IPS-18c (cell line): ENCODE measurements around the gene POU3F3.

ENCODE experiments used
- H3K4me3 ChIP-seq: 2 replicates; pipeline ENCODE4 v1.7.0; 2013; ENCODE audit warnings: low read depth, mild to moderate bottlenecking, low read length, moderate library complexity; ENCODE audit not compliant: insufficient read depth
- H3K9me3 ChIP-seq: one replicate; pipeline ENCODE4 v1.6.1; 2013; ENCODE audit warnings: mild to moderate bottlenecking, low read length, moderate library complexity; ENCODE audit not compliant: control insufficient read depth, insufficient read depth

The POU3F3 gene

DNA sequence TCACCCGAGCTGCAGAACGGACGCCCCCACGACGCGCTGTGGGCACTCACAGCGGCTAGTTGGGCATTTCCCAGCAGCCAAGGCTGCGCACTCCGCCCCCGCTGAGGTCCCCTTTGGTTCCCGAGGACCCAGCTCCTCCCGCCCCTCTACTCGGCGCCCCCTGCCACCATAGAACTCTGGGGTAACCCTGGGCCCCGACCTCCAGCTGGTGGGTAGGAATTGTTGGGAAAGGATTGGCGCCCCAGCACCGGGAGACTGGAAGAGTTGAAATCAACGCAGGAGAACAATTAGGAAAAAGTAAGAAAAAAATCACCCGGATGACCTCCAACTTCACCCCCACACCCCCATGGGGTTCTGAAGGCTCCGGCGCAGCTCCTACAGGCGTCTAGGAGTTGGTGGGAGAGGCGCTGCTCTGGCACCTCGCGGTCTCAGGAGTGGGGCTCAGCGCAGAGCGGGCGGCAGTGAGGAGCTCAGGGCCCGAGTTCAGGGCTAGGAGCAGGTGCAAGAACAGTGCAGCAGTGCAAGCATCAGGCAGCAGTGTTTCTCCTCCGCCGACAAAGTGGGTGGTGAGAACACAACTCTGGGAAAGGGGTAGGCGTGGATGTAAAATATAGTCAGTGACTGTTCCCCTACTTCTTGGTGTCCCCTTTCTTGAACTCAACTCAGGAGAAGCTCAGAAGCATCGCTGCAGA is 14.0 kb downstream of the POU3F3 start:
- H3K4me3 ChIP-seq: peak overlapping the region; percentile 41
- H3K9me3 ChIP-seq: peaks cover 2% of the 10 kb centered on the region

DNA sequence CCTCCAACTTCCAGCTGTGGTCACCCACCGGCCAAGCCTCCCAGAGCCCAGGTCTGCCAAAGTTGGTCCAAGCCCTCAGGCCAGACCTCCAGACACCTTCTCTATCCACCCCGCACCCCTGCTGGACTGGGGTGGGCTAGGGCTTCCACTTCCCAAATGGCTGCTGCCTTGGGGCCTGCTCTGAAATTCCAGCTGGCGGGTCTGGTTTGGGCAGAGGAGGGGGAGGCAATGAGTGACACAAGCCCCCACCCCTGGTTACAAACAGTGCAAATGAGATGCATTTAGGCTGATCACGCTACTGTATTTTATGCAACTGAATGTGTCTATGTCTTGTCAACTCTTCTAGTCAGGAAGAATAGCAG is 14.6 kb downstream of the POU3F3 start:
- H3K4me3 ChIP-seq: no peak overlapping the region; the same call in 1 of the 2 replicates

DNA sequence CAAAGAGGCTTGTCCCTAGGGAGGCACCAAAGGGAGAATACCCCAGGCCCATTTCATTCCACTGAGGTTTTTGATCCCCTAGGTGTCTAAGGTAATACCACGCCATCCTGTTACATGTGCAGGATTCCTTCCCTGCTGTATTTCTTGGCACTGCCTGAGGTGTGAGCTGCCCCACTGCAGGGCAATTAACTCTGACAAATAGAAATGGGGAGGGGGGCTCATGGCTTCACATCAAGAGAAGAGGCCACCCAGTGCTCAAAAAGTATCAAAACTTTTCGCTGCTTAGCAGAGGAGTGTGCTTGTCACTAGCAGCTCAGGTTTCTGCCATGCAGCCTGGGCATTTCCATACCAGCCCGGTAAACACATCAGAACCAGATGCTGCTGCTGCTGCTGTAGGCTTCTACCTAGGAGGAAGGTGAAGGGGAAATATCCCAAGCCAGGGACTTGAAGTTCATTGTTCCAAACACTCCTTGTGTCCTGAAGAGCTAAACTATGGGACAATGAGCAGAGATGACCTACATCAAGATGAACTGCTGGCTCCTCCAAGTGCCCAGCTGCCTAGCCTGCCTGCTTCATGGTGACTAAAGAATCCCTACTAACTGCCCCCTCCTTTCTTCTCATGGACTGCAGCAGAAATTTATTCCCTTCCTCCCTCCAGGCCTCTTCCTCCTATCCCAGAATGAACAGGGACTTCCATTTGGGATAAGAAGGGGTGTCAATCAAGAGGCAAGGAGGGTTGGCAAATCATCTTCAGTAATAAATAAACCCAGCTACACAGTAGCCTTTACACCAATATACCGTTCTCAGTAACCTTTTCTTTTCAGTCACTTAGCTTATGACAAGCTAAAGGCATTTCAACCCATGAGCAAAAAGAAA is 16.4 kb downstream of the POU3F3 start:
- Histone ChIP-seq H3K9me3 (peaks cover 2% of the 10 kb centered on the region), H3K4me3 (no peak overlapping the region)

More for the DNA sequence above, 14.6 kb downstream of the POU3F3 start:
- H3K9me3 ChIP-seq: peaks cover 2% of the 10 kb centered on the region

DNA sequence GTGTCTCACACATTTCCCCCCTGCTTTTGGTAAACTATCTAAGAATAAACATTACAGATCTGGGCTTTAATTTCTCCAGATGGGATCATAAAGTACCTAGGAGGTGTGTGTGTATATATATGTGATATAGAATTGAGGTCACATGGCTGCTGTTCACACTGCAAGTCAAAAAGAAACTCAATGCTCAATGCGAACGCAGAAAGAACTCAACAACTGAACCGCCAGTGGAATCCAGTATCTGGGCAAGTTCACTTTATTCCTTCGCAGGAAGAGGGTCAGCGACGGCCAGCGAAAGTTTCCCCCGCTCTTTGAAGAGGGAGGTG is 17.7 kb downstream of the POU3F3 start:
- peak overlapping the region; percentile 70; the same call in 1 of the 2 replicates for H3K4me3 ChIP-seq

DNA sequence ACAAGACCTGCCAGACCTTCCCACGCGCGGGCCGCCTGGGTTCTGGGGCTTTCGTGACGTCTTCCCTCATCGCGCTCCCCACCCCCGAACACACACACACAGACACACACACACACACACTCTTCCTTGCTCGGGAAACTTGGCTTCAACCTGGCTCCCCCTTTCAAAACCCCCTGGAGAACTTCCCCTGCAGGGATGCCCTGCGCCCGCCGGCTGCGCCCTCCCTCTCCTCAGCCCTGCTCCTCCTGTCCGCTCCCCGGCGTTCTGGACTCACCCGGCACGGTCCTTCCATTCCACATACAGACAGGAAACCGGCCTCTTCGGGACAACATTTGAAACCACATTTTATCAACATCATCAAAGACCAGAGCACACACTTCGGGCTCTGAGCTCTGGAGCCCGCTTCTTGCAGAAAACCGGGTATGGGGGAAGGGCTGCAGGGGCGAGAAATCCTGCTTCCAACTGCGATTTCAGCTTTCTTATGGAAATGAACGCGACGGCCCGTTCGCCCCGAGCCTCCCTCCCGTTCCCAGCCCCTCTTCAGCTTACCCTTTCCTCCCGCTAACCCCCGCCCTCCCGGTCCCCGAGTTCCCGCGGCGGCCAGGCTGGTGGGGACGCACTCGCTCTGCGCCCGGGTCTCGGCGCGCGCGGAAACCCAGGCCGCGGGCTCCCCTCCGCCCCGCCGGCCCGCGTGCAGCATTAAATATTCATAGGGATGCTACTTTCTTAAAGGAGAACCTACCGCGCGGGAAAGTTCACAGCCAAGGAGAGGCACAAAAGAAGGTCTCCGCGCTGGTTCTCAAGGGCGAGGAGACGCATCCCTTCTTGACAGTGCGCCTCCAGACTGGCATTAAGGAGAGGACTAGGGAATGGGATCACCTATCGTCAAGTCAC is 18.3 kb downstream of the POU3F3 start:
- H3K4me3 ChIP-seq: peak overlapping the region; percentile 70
- H3K9me3 ChIP-seq: peaks cover 2% of the 10 kb centered on the region

More for the DNA sequence above, 17.7 kb downstream of the POU3F3 start:
- peaks cover 2% of the 10 kb centered on the region for H3K9me3 ChIP-seq

DNA sequence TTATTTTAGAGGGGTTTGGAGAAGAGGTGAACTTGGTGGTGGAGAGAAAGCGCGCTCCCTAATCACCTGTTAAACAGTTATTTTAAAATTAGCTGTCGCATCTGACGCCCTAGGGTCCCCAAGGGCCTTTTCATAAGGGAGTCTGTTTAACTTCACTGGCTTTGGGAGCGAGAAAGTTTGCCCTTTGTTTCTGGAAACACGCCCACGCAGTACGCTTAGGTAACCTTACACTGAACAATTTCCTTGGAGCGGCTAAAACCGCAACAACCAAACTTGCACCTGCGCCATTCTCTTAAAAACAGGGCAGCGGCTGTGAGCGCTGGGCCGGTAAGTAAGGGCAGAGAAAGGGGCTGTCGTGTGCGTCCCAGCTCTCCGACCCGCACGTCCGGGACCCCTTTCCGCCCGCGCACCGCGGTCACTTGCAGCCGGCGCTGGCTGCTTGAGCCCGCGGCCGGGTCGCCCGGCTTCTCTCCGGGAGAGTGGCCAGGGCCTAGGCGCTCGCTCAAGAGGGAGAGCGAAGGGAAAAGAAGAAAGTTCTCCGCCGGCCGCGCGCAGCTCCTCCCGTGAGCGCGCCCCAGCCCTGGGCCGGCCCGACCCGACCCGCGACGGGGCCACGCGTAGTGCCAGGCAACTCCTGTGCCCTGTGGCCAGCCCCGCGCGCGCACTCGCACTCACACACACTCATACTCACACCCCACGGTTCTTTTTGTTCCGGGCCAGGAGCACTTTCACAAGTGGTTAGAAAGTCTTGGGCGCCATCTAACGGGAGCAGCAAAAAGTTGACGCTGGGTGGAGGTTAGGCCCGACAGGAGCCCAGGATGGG is 19.2 kb downstream of the POU3F3 start:
- peak overlapping the region; percentile 70 for H3K4me3 ChIP-seq

DNA sequence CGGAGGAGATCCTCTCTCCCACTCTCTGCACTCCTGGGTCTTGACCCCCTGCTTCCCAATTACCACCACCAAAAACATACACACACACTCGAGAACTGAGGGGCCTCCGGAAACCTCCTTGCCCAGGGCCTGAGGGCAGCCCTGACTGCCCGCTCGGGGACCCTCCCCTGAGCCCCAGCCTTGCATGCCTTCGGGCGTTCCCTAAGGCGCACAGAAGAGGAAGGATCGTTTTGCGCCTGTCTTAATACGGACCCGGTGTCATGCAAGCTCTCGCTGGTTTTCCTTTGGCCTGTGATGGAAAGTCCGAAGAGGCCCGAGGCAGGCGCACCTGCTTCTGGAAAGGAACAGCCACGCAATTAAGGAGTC is 19.8 kb downstream of the POU3F3 start:
- peak overlapping the region; percentile 70 for H3K4me3 ChIP-seq
- peaks cover 2% of the 10 kb centered on the region for H3K9me3 ChIP-seq

More for the DNA sequence above, 19.2 kb downstream of the POU3F3 start:
- peaks cover 2% of the 10 kb centered on the region for H3K9me3 ChIP-seq

DNA sequence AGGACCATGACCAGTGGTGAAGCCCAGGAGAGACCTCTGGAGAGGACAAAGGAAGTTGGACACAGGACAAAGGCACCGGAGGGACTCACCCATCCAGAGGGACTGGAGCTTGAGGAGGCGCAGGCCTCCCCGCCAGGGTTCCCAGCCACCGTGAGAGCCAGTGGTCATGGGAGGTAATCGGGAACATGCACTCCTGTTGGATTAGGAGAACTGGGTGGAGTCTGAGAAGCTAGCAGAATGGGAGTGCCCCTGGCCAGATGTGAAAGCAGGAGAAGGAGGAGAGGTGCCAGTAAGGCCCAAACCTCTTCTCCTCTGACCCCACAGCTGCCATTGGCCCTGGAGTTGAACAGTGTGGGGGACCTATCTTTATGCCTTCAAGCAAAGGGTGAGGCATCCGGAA is 20.3 kb downstream of the POU3F3 start:
- H3K4me3 ChIP-seq: no peak overlapping the region

DNA sequence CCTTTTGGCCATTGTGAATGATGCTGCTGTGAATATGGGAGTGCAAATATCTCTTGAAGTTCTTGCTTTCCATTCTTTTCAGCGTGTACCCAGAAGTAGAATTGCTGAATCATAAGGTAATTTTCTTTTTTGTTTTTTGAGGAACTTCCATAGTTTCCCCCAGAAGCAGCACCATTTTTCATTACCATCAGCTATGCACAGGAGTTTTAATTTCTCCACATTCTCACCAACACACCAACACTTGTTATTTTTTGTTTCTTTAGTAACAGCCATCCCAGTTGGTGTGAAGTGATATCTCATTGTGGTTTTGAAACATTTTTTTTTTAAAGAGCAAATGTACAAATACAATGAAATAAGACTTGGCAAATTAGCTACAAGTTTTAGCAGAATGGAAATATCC is 21.3 kb downstream of the POU3F3 start:
- H3K4me3 ChIP-seq: no peak overlapping the region
- H3K9me3 ChIP-seq: peaks cover 2% of the 10 kb centered on the region

More for the DNA sequence above, 20.3 kb downstream of the POU3F3 start:
- peaks cover 2% of the 10 kb centered on the region for H3K9me3 ChIP-seq

DNA sequence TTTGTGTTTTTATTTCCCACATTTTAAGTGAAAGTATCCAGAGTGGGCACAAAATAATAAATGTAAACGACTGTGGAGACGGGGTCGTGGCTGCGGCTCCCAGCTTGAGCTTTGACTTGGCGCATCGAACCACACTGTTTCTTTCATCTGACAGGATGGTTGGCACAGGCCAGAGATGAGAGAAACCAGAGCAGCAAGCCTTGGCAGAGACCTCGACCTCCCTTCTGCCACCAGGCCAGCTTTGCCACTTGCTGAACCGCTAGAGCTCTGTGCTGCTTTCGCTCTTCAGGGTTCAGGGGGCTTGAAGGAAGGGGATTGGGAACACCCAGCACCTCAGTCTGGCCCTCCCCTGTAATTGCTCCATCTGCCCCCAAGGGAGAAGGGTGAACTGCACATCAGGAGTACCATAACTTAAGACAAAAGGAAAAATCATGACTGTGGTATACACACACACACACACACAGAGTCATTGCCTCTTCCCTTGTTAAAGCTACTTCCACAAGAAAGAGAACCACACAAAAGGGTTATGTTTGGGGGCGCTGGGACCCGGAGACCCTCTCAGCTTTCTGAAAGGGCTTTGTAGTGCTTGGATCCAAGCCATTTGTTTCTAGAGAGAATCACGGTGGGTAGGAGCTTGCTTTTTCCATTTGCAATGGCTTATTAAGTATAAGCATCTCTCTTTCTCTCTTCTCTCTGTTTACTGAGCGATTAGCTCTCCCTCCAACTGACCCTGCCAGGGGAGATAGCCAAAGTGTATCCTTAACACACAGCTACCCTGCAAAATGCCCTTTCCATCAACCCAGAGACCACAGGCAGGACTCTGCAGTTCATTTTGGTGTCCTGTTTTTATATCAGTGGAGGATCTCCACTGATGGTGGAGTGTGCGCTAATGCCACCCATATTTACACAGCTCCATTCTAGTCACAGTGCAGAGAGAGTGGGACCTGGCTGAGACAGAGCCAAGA is 23.0 kb downstream of the POU3F3 start:
- Histone ChIP-seq H3K9me3 (peaks cover 5% of the 10 kb centered on the region), H3K4me3 (no peak overlapping the region)

DNA sequence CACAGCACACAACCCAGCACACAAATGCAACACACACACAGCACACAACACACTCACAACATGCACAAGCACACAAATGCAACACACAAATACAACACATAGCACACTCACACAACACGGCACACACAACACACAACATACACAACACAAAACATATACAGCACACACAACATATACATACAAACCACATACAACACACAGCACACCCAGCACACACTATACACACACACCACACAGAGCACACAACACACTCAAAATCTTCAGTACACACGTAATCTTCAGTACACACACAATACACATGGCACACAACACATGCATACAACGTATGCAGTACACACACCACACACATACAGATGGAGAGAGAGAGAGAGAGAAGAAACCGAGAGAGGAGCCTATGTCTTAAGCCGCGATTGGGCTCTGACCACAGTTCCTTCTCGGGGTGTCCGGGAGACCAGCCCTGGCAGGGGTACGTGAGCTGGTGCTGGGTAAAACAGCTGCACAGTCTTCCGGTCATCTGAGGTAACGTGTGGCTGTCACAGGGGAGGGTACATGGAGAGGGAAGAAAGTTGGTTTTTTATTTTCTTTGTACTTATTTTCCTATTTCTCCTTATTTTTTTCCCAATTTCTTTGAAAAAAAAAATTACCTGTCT is 25.1 kb downstream of the POU3F3 start:
- Histone ChIP-seq H3K9me3 (peaks cover 3% of the 10 kb centered on the region), H3K4me3 (no peak overlapping the region)

DNA sequence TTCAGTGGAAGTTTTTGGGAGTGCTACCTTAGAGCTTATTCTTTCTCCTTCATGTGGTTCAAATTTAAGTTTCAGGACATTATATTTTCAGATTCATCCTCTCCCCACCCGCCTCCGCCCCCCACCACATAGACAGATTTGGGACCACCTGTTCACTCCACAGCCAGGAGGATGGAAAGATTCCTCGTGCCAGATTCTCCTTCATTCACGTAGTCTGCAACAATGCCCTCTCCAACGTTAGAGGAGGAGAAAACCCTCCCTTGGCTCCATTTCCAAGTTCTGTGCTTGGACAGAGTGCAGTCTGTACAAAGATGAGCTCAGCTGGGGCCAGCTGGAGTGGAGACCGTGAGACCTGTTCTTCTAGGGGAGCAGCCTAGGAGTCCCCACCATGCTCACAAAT is 26.2 kb downstream of the POU3F3 start:
- H3K4me3 ChIP-seq: no peak overlapping the region
- peaks cover 3% of the 10 kb centered on the region for H3K9me3 ChIP-seq

DNA sequence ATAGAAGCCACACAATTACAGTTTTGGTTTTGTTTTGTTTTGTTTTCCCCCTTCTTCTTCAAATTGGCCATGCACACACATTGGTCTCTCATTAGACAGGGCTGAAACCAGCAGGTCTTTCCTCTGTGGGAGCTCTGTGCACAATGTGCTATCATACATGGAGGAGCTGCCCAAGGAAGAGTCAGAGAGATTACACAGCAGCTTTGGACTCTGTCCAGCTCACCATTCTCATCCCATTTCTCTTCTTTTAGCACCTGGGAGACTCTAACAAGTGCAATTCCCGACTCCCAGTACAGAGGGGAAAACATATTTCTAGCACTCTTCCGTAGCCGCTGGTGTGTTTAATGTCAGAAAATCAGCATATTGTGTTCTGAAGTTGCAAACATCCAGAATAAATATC is 29.4 kb downstream of the POU3F3 start:
- H3K9me3 ChIP-seq: peaks cover 3% of the 10 kb centered on the region

DNA sequence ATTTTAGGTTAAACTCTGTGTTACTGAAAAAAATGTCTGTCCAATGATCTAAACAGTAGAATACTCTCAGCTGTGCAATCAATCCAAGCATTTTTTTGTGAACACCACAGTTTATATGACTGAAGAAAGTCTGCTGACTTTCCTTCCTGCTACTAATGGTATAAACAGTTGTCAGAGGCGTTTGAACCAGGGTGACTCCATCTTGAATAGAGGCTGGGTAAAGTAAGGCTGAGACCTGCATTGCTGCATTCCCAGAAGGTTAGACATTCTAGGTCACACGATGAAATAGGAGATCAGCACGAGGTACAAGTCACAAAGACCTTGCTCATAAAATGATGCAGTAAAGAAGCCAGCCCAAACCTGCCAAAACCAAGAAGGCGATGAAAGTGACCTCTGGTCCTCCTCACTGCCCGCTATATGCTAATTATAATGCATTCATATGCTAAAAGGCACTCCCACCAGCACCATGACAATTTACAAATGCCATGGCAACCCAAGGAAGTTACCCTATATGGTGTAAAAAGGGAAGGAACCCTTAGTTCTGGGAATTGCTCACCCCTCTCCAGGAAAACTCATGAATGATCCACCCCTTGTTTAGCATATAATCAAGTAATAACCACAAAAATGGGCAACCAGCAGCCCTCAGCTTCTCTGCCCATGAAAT is 31.3 kb downstream of the POU3F3 start:
- no peak overlapping the region for H3K4me3 ChIP-seq

More for the DNA sequence above, 29.4 kb downstream of the POU3F3 start:
- no peak overlapping the region for H3K4me3 ChIP-seq

DNA sequence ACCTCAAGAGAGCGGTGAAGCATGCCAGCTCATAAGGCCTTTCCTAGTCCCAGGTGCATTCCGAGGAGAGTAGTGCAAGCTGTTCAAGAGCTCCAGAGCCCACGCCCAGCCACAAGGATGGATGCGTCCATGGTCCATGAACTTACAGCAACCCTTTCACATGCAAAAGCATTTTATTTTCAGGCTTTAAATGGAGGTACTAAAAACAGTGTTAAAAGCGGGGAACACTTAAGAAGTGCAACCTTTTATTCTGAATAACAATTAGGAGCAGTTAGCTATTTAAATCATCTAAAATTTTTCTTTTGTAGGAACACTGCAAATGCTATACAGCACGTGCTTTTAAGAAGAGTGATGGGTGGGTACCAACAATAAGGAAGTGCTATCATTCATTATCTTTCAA is 33.8 kb downstream of the POU3F3 start:
- Histone ChIP-seq H3K4me3 (no peak overlapping the region), H3K9me3 (no peaks in the 10 kb centered on the region)

More for the DNA sequence above, 31.3 kb downstream of the POU3F3 start:
- peaks cover 3% of the 10 kb centered on the region for H3K9me3 ChIP-seq
